ENCODE results near the gene IRS1. TPM values are rescaled to one million over a fixed set of nuclear protein-coding genes. Genes with fewer than 3 reads are reported as not detected.

IRS1 gene
- total RNA-seq, 1 donor from 2014 or later, result 10.6 TPM

DNA sequence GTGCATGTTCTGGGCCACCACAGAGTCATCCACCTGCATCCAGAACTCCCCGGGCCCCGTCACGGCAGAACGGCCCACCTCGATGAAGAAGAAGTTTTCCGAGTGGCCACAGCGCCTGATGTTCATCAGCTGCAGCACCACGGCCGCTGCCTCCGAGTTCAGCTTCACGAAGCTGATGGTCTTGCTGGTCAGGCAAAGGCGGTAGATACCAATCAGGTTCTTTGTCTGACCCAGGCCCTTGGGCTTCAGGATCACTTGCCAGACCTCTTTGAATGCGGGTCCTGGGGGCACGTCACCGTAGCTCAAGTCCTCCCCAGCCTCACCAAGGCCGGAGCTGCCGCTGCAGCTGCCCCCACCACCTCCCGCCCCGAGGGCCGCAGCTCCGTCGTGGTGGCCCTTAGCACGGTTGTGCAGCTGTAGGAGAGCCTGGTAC lies 1.6 kb downstream of the IRS1 start:
- intact Hi-C loops (cut with DNase I), result loop anchor here (10.0 kb wide), 1 partner anchor 153 kb away; no protein-coding TSS in a partner anchor
- peaks cover 31% of the 10 kb centered on the region for H3K4me1 ChIP-seq
- H3K27me3 ChIP-seq, result no peaks in the 10 kb centered on the region
- DNase-seq, result peak; percentile 62
- TF ChIP-seq, protein P1, sequence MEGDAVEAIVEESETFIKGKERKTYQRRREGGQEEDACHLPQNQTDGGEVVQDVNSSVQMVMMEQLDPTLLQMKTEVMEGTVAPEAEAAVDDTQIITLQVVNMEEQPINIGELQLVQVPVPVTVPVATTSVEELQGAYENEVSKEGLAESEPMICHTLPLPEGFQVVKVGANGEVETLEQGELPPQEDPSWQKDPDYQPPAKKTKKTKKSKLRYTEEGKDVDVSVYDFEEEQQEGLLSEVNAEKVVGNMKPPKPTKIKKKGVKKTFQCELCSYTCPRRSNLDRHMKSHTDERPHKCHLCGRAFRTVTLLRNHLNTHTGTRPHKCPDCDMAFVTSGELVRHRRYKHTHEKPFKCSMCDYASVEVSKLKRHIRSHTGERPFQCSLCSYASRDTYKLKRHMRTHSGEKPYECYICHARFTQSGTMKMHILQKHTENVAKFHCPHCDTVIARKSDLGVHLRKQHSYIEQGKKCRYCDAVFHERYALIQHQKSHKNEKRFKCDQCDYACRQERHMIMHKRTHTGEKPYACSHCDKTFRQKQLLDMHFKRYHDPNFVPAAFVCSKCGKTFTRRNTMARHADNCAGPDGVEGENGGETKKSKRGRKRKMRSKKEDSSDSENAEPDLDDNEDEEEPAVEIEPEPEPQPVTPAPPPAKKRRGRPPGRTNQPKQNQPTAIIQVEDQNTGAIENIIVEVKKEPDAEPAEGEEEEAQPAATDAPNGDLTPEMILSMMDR (IDR thresholded peaks at IDR 0.05), result no peak
- H3K27ac ChIP-seq, result peak overlapping the region; percentile 77
- H3K4me3 ChIP-seq, result peak overlapping the region; percentile 70
- H3K9me3 ChIP-seq, result no peaks in the 10 kb centered on the region
- ATAC-seq, result no peak
- no peaks in the 10 kb centered on the region for H3K36me3 ChIP-seq

DNA sequence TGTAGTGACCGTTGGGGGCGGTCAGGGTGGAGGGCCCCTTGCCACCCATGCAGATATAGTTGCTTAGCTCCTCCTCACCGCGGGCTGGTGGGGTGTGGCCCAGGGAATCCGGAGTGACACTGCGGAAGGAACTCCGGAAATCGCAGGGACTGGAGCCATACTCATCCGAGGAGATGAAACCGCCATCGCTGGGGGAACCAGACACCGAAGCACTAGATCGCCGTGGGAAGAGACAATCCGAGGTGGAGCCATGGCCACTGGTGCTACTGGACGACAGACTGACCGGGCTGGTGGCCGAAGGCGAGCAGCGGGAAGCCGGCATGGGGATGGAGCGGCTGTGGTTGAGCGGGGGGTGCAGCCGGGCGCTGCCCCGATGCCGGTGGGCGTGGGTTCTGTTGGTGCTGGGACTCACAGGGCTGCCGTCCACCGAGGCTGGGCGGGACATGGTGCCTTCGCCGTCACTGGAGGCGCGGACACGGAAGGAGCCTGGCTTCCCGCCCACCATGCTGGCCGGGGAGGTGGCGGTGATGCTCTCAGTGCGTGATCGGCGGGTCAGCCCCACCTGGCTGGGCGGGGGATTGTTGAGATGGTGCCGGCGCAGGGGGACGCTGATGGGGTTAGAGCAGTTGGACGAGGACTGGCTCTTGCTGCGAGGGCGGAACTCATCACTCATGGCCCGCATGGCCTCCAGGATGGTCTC lies 2.2 kb downstream of the IRS1 start:
- intact Hi-C loops (cut with DNase I), result loop anchor here (10.0 kb wide), 1 partner anchor 153 kb away; no protein-coding TSS in a partner anchor
- DNase-seq, result peak; percentile 67
- H3K4me3 ChIP-seq, result peak overlapping the region; percentile 70
- no peaks in the 10 kb centered on the region for H3K36me3 ChIP-seq
- H3K4me1 ChIP-seq, result peaks cover 31% of the 10 kb centered on the region
- no peaks in the 10 kb centered on the region for H3K9me3 ChIP-seq
- H3K27me3 ChIP-seq, result no peaks in the 10 kb centered on the region
- ATAC-seq, result no peak
- TF ChIP-seq, protein P1 (IDR thresholded peaks at IDR 0.05), result no peak
- H3K27ac ChIP-seq, result peak overlapping the region; percentile 44

DNA sequence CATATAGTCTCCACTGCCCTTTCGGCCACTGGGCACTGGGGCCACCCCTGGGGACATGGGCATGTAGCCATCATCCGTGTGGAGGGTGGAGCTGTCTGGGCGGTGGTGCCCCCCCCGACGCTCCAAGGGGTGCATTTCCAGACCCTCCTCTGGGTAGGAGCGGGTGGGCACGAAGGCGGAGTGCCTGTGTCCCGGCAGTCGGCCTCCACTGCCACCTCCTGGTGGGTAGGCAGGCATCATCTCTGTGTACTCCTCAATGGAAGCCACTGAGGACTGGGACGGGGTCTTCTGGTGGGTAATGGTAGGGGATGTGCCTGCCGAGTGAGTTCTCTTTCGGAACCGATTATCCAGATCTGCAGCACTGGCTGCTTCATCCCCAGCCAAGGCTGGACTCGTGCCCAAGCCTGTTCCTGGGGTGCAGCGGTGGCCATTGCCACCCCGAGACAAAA lies 2.8 kb downstream of the IRS1 start:
- no peaks in the 10 kb centered on the region for H3K9me3 ChIP-seq
- ATAC-seq, result no peak
- TF ChIP-seq, protein P1 (IDR thresholded peaks at IDR 0.05), result peak; percentile 53
- H3K27ac ChIP-seq, result peak overlapping the region; percentile 44
- peak; percentile 65 for DNase-seq
- intact Hi-C loops (cut with DNase I), result loop anchor here (10.0 kb wide), 1 partner anchor 152 kb away; no protein-coding TSS in a partner anchor
- H3K4me1 ChIP-seq, result peaks cover 27% of the 10 kb centered on the region
- H3K36me3 ChIP-seq, result no peaks in the 10 kb centered on the region
- no peaks in the 10 kb centered on the region for H3K27me3 ChIP-seq
- peak overlapping the region; percentile 70 for H3K4me3 ChIP-seq

DNA sequence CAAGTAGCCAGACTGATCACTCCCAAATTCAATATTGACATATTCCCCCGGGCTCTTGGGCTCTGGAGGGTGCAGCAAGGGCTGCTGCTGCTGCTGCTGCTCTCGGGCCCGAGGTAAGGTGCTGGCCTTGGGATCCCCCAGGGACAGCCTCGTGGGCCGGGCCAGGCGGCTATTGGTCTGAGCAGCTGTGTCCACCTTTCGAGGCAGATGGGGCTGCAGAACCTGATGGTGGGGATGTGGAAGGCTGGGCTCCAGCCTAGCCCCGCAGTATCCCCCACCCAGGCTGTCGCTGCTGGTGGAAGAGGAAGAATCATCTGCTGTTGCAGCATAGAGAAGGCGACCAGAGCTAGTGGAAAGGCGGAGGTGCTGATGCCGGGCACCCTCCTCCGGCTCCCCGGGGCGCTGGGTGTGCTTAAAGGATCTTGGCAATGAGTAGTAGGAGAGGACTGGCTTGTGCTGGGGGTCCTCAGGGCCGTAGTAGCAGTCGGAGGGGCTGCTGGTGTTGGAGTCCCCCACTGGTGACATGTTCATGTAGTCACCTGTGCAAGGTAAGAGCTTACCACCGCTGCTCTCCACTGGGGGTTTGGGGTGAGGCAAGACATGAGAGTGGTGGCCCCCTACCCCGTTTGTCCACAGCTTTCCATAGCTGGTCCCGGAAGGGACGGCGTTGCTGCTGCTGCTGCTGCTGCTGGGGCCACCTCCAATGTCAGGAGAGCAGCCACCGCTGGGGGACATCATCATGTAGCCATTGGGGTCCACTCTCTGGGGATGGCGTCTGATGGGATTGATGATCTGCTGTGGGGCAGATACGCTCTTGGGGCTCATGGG lies 3.4 kb downstream of the IRS1 start:
- TF ChIP-seq, protein P1 (IDR thresholded peaks at IDR 0.05), result no peak
- Histone ChIP-seq H3K36me3 (no peaks in the 10 kb centered on the region), H3K9me3 (no peaks in the 10 kb centered on the region), H3K27ac (peak overlapping the region; percentile 44), H3K4me1 (peaks cover 27% of the 10 kb centered on the region), H3K27me3 (no peaks in the 10 kb centered on the region), H3K4me3 (peak overlapping the region; percentile 70)
- no peak for DNase-seq
- ATAC-seq, result no peak
- intact Hi-C loops (cut with DNase I), result loop anchor here (10.0 kb wide), 1 partner anchor 151 kb away; no protein-coding TSS in a partner anchor

DNA sequence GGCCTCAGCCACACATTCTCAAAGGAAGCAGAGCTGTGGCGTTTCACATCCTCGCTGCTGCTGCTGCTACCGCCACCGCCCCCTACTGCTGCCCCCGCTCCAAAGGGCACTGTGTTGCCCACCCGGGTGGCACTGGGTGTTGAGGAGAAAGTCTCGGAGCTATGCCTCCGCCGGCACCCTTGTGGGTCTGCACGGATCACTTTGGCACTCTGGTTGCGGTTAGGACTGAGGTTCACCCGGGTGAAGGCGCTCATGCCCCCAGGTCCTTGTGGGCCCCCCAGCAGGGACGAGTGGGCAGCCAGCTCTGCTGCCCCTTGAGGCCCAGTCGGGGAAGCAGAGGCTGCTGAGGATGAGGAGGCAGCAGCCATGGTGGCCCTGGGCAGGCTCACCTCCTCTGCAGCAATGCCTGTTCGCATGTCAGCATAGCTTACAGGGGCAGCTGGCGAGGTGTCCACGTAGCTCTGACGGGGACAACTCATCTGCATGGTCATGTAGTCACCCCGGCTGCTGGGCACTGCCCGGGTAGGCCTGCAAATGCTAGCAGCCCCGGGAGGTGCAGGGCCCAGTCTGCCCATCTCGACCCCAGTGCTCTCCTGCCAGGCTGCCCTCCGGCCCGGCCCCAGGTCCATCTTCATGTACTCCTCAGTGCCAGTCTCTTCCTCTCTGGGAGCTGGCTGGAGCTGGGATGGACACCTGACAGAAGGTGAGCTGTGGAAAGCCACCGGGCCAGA lies 4.2 kb downstream of the IRS1 start:
- intact Hi-C loops (cut with DNase I), result loop anchor here (10.0 kb wide), 1 partner anchor 151 kb away; no protein-coding TSS in a partner anchor
- peak; percentile 67 for DNase-seq
- Histone ChIP-seq H3K27me3 (no peaks in the 10 kb centered on the region), H3K27ac (peak overlapping the region; percentile 70), H3K9me3 (no peaks in the 10 kb centered on the region), H3K4me3 (peak overlapping the region; percentile 70), H3K36me3 (no peaks in the 10 kb centered on the region), H3K4me1 (peaks cover 28% of the 10 kb centered on the region)
- no peak for ATAC-seq
- TF ChIP-seq, protein P1 (IDR thresholded peaks at IDR 0.05), result no peak
